ENCODE measurements around the gene TUBA3D.
"Not testable (repeated sequence)": the region's sequence is repeated elsewhere in the genome, so short reads cannot be mapped to it uniquely, and the experiment has no call there.

The TUBA3D gene

GRCh38 chr2:131475831-131476230 is at the start of gene TUBA3D:
TUBA3D (plus strand) TSS chr2:131476119; CDS start chr2:131476200, 81 bp downstream.
- DNase-seq: no peak

DNA sequence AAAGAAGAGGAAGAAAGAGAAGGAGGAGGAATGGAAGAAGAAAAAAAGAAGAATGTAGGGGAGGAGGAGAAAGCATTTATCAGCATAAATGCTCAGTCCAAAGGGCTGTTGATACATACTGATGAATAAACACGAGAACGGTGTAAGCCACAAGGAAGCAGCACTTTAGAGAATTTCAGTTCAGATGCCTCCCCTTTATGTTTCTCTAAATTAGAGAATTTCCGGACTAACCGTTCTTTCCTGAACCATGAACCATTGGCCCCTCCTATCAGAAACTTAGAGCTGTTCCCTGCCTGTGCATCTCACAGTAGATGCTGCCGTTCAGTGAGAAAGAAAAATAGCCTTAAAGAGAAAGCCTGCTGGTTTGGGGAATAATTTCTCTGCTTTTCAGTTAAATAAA is 49.2 kb upstream of the TUBA3D start:
- DNase-seq: no peak

- no peak for DNase-seq
These were observed 44.6 kb upstream of the TUBA3D start for GRCh38 chr2:131431336-131431735.

DNA sequence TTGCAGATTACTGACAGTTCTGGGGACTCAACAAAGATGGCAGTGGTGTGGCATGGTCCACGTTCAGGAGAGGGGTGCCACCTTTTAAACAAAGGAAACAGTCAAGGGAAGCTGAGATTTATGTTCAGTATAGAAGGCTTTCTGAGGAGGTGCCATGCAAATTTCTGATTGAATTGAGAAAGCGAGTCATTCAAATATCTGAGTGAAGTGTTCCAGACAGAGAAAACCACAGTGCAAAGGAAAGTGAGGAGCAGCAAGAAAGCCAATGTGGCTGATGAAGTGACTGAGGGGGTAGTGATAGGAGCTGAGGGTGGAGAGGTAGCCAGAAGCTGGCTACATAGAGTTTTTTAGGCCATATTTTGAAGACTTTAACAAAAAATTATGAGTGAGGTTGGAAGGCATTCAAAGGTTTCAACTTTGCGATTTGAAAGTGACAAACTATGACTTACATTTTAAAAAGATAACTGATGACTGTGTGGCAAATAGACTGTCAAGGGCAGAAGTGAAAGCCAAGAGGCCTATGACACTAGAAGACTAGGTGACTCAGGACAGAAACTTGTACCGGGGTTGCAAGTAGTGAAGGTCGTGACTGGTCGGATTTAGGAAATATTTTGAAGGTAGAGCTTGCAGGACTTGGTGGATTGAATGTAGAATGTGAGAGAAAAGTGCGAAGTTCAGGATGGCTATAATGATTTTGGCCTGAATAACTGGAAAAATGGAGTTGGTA is 35.0 kb upstream of the TUBA3D start:
- DNase-seq: not testable (repeated sequence)

DNA sequence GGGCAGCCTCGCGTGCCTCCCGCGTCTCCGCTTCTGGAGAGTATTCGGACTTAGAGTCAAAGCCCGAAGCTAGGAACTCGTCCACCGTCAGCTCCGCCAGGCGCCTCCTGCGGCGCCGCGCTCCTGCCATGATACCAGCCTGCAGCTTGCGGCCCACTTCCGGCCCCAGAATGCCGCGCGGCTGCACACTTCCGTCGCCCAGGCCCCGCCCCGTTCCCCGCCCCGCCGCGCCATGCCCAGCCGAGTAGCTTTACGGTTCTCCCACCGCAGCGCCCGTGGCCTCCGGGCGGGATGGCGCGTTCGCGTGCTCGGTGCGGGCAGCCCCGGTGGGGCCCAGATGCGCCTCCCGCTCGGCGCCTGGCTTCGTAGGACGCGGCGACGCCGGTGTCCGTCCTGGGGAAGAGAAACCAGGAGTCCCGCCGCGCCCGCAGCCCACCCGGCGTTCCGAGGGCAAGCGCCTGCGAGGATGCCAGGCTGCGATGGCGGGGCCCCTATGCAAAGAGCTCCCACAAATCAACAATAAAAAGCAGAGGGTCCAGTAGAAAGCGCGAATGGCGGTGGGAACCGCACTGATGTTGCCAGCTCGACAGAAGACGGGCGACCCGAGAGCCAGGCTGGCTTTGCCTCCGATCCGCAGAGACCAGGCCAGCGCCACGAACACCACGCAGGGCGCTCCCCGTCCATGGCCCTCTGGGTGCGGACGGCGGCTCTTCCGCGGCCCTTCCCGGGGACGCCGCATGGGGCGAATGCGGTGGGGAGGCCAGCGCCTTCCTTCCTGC is 31.0 kb upstream of the TUBA3D start:
- DNase-seq: not testable (repeated sequence)

- not testable (repeated sequence) for DNase-seq
These were observed 30.5 kb upstream of the TUBA3D start for GRCh38 chr2:131445515-131445797.

DNA sequence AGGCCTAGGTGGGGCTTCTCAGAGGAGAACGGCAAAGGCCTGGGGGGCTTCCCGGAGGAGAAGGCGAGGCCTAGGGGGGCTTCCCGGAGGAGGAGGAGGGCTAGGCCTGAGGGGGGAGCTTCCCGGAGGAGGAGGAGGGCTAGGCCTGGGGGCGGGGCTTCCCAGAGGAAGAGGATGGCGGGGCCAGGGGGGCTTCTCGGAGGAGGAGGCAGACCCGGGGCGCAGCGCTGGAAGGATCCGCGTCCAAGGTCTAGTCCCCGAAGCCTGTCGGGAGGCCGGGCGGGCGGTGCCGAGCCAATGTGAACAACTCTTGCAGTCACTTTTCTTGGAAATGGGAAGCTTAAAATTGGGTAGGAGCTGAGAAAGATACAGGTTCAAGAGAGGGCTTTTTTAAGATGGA is 30.0 kb upstream of the TUBA3D start:
- no peak for DNase-seq

DNA sequence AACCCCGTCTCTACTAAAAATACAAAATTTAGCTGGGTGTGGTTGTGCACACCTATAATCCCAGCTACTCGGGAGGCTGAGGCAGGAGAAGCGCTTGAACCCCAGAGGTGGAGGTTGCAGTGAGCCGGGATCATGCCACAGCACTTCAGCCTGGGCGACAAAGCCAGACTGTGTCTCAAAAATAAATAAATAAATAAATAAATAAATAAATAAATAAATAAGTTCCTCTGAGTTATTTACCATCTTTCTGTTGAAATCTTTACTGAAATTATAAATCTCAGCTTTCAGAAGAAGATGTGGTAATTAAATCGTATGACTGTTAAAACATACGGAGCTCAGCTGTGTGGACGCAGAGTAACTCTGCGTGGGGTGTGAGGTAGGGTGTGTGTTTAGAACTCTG is 27.9 kb upstream of the TUBA3D start:
- not testable (repeated sequence) for DNase-seq

DNA sequence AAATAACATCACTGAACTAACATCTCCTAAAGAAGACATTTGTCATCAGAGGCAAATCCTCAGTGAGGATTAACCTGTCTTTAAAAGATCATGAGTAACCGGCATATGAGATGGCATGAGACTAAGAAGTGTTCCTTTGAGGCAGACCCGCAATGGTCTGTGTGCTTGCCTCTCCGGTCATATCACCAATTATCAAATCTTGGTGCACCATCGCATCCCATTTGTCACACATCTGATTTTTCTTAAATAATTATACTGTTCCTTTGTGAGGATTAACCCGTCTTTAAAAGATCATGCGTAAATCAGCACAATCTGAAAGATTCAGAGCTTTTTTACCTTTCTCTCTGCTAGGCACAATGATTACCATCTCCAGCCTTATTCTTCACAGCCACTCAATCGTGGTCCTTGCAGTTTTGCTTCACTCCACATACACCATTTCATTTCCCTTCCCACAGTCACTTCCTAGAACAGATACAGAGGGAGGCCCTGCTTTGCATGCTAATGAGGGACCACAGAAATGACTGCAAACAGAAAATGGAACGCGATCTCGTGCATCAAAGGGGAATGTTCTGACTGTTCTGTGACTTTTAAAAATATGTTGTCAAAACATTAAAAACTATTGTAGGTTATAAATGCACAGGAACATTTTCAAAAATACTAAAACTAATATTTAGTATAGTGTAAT is 24.5 kb upstream of the TUBA3D start:
- DNase-seq: not testable (repeated sequence)

- not testable (repeated sequence) for DNase-seq
These were observed 21.0 kb upstream of the TUBA3D start for GRCh38 chr2:131454914-131455313.

DNA sequence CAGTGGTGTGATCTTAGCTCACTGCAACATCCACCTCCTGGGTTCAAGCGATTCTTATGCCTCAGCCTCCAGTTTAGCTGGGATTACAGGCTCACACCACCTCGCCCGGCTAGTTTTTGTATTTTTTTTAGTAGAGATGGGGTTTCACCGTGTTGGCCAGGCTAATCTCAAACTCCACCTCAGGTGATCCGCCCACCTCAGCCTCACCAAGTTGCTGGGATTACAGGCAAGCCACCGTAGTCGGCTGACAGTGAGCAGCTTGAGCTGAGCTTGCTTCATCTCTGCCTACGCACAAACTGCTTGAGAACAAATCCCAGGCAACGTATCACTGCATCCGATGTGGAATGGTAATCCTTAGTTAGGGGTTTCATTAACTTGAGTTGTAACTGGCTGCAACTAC is 8.2 kb upstream of the TUBA3D start:
- DNase-seq: not testable (repeated sequence)

DNA sequence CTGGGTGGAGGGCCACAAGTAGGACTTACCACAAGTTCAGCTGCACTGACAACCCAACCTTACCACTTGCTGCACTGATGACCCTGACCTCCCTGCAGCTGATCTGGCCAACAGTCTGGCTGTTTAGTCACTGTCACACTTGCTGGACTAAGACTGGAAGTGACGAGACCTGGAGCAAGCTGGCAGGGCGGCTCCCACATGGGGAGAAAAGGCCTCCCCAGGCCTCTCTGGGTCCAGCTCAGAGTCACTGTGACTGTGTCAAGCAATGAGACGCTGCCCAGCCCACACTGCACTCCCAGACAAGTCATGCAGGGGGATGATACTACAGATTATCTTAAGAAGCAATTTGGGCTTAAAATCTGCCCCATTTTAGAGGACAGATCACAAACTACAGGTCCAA is 5.0 kb upstream of the TUBA3D start:
- DNase-seq: not testable (repeated sequence)

DNA sequence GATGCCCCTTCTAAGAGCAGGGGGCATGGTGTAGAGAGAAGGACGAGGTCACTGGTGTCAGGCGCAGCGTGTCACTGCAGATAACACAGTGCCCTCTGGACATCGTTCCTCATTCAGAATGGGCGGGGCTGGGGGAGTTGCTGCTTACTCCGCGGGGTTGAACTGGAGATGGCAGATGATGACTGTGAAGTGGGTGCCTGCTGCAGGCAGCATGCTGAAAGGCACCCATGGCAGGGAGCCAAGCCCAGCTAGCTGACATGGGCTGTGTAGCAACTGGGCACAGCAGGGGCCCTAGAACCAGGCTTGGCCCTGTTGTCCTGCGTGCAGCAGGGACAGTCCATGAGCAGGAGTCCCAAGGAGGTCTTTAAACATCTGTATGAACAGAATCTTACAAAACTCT is 4.3 kb upstream of the TUBA3D start:
- not testable (repeated sequence) for DNase-seq

DNA sequence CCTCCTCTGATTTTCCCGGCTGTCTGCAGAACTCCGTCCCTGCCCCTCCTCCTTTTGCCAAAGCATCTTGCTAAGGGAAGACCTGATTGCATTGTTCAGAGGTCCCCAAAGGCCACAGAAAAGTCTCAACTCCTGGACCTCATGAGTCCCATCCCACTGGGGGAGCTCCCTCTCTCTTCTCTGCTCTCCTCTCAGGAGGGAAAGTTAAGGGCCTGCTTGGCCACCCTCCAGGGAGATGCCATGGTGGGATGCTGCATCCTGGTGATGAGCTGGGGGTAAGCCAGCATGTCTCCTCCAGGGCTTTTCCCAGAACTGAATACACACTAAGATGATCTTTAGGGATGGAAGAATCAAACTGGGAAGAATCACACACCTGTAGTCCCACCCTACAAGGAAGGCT is 2.7 kb upstream of the TUBA3D start:
- not testable (repeated sequence) for DNase-seq

GRCh38 chr2:131476363-131476762 is 444 bp downstream of the TUBA3D start:
- DNase-seq: not testable (repeated sequence)

DNA sequence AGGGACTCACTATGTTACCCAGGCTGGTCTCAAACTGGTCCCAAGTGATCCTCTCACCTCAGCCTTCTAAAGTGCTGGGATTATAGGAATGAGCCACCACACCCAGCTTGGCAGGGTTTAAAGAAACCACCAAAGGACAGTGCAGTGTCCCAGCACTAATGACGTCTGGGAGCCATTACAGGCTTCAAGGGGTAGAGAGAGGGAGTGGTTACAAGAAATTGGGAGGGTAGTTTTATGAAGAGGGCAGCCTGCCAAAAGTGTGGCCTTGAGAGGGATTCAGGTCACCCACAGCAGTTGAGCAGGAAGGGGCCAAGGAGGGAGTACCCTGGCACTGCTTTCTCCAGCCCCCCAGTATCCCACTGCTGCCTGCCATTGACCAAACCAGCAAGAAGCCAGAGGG is 1.3 kb downstream of the TUBA3D start:
- not testable (repeated sequence) for DNase-seq

- DNase-seq: not testable (repeated sequence)
These were observed 2.3 kb downstream of the TUBA3D start for GRCh38 chr2:131478074-131478849.

DNA sequence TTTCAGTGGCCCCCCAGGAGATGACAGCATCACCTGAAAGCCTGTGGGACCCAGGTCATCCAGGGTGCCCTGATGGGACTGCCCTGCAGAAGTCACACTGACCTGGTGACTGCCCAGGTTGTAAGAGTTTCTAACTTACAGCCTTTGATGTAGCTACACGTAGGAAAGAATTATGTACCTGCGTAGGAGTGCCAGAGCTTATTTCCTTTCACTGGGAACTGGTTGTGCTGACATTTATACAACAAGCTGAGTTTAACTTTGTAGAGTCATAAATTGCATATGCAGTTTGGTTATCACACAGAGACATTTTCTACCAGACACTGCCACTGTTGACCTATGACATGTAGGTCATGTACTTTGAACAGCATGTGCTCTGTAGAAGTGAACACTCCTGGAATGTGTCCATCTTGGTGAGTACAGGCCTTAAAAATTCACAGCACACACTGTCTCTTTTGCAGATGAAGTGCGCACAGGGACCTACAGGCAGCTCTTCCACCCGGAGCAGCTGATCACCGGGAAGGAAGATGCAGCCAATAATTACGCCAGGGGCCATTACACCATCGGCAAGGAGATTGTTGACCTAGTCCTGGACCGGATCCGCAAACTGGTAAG is 3.0 kb downstream of the TUBA3D start:
- not testable (repeated sequence) for DNase-seq

- DNase-seq: not testable (repeated sequence)
These were observed 4.4 kb downstream of the TUBA3D start for GRCh38 chr2:131480351-131480750.

GRCh38 chr2:131482506-131483155 is 6.7 kb downstream of the TUBA3D start:
- DNase-seq: not testable (repeated sequence)

DNA sequence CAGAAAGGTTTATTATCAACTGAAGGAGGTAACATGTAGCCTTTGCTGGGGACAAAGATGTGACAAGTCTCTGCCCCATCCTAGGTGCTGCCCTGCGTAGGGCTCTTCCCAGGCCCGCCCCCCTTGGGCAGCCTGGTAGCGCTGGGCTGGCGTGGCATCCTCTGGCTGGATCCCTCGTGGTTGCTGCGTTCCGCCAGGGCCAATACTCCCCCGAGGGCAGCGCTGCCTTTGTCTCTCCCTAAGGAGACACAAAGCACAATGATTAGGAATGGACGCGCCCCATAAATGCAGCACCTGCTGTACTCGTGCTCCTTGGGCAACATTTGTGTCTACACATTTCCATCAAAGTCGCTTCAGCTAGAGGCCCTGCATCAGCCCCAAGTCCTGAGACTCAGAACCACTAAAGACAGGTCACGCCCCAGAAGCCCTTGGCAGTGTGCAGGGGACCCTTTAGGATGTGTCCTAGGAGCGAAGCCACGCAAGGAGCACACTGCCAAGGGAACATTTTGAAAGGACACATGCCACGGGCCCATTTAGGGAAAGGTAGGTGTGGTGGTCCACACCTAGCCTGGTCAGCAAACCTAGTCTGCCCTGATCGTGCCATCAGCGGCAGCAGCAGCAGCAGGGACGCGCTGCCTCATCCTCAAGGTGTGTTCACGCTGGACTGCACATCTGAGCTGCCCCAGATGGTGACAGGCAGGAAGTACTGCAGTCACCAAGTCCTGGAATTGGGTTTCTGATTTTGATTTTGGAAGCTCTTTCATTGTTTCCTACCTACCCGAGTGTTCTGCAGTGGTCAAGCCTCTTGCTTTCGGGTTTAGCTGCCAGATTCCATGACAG is 8.3 kb downstream of the TUBA3D start:
- not testable (repeated sequence) for DNase-seq
